Stomach (tissue), 9 donors: ENCODE data around the gene ITPRIPL2. TPM values are rescaled to one million over a fixed set of nuclear protein-coding genes. Genes with fewer than 3 reads are reported as not detected.

Source experiments
- DNase-seq, 2 donors: peaks; one replicate each; pipeline versions ENCODE4 v3.0.0 to v3.0.0-alpha.2; 2013 to 2019
- H3K27ac ChIP-seq, 5 donors: fragments of 200-600 bp in 4 of 5; sonication (generic) in 4 of 5; one replicate each; pipeline ENCODE4 v1.5.1; 2013 to 2019; ENCODE audit warnings: mild to moderate bottlenecking in 1 of 5, moderate library complexity in 1 of 5
- H3K27me3 ChIP-seq, 3 donors: fragments of 200-600 bp; sonication (generic); one replicate each; pipeline ENCODE4 v1.5.1; 2017 to 2019; ENCODE audit warnings: mixed run types in 1 of 3
- H3K36me3 ChIP-seq, 4 donors: fragments of 200-600 bp; sonication (generic); 1 replicate in 3 of 4; 2 replicates in 1 of 4; pipeline ENCODE4 v1.5.1; 2016 to 2019
- H3K4me1 ChIP-seq, 4 donors: fragments of 200-600 bp; sonication (generic); one replicate each; pipeline ENCODE4 v1.5.1; 2016 to 2019
- H3K4me3 ChIP-seq, 4 donors: fragments of 200-600 bp; sonication (generic) in 3 of 4; one replicate each; pipeline ENCODE4 v1.5.1; 2016 to 2019; ENCODE audit warnings: mild to moderate bottlenecking in 1 of 4
- H3K9me3 ChIP-seq, 4 donors: fragments of 200-600 bp; sonication (generic); one replicate each; pipeline ENCODE4 v1.5.1; 2016 to 2019
- EP300 ChIP-seq: sonication (generic); formaldehyde crosslinking; IDR thresholded peaks from one replicate; pipeline ENCODE4 v1.6.1; 2017; ENCODE audit warnings: antibody characterized with exemption
- POLR2A ChIP-seq, 4 donors: fragments of 450-650 bp; IDR thresholded peaks; one replicate each; pipeline ENCODE4 v1.6.1; 2016; ENCODE audit warnings: antibody characterized with exemption in 4 of 4, control low read depth in 2 of 4, mild to moderate bottlenecking in 1 of 4, moderate library complexity in 1 of 4
- POLR2AphosphoS5 ChIP-seq, 3 donors: sonication (generic); formaldehyde crosslinking; IDR thresholded peaks; one replicate each; pipeline ENCODE4 v1.6.1; 2016; ENCODE audit warnings: antibody characterized with exemption in 3 of 3
- WGBS, 5 donors: extraction: QIAGEN DNeasy Blood & Tissue Kit in 3 of 5; methylation state at CpG; one replicate each; pipeline versions ENCODE4 v1.1.5 to v1.1.7; 2013 to 2018; 5-methylcytosine and 5-hydroxymethylcytosine counted together
- intact Hi-C: fragments of 100-400 bp; cut with DNase I; formaldehyde crosslinking; loops from one replicate; pipeline ENCODE4 v1.15.1; 2023; ENCODE audit warnings: low total_unique reads
- polyA plus RNA-seq, 3 donors: library from polyadenylated mRNA; stranded (reverse); fragments of 200-250 nt; gene quantifications; one replicate each; pipeline ENCODE4 v1.2.3, GENCODE V29; 2013
- total RNA-seq, 5 donors: library from RNA; depleted of rRNA; stranded (reverse); fragments of >200 nt; gene quantifications; one replicate each; pipeline versions ENCODE4 v1.1.0 to v1.2.3, GENCODE V29; 2014 to 2016
- TF ChIP-seq, protein P1 (sequence below), 7 experiments: fragments of 450-650 bp in 4 of 7; fragments of 200-600 bp in 3 of 7; sonication (generic) in 3 of 7; IDR thresholded peaks; one replicate each; pipeline ENCODE4 v1.5.1; 2016 to 2019; ENCODE audit warnings: antibody characterized with exemption in 7 of 7, control low read depth in 2 of 7, mild to moderate bottlenecking in 1 of 7
- donor health status: healthy with polysubstance abuse.
- donor health status: Bipolar disorder and iron deficiency.
- donor health status: healthy.

ITPRIPL2 gene
- total and polyA plus RNA-seq, 8 donors = 7.6 to 48.7 (median 21.6) TPM

DNA sequence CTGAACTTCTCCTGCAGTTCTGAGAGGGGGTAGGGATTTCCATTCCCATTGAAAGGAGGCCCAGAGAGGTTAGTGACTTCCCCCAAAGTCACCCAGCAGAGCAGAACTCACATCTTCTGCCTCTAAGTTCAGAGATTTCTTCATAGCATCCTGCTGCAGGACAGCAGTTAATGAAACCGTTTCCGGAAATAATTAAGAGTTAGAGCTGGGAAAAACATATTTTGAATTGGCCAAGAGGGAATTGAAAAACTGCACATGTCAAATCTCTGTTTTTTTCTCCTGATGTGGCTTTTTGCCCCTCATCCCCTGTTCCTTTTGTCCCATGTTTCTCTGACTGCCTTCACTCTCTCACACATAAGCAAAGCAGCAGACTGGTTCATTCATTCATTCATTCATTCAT lies 26.6 kb downstream of the ITPRIPL2 start:
- Histone ChIP-seq H3K4me3 (no peak overlapping the region), H3K4me1 (peaks cover 15 to 42% (median 24%) of the 10 kb centered on the region in 4 donors), H3K9me3 (no peaks in the 10 kb centered on the region), H3K36me3 (no peaks in the 10 kb centered on the region), H3K27ac (no peak overlapping the region), H3K27me3 (no peaks in the 10 kb centered on the region)
- 61 to 80% (median 69%) methylated on average over 2 of the region's 2 CpGs for WGBS, 5 donors
- TF ChIP-seq, protein P1, sequence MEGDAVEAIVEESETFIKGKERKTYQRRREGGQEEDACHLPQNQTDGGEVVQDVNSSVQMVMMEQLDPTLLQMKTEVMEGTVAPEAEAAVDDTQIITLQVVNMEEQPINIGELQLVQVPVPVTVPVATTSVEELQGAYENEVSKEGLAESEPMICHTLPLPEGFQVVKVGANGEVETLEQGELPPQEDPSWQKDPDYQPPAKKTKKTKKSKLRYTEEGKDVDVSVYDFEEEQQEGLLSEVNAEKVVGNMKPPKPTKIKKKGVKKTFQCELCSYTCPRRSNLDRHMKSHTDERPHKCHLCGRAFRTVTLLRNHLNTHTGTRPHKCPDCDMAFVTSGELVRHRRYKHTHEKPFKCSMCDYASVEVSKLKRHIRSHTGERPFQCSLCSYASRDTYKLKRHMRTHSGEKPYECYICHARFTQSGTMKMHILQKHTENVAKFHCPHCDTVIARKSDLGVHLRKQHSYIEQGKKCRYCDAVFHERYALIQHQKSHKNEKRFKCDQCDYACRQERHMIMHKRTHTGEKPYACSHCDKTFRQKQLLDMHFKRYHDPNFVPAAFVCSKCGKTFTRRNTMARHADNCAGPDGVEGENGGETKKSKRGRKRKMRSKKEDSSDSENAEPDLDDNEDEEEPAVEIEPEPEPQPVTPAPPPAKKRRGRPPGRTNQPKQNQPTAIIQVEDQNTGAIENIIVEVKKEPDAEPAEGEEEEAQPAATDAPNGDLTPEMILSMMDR (IDR thresholded peaks at IDR 0.05) = no peak
- TF ChIP-seq POLR2AphosphoS5 (IDR thresholded peaks at IDR 0.05) (no peak), EP300 (no peak)
- intact Hi-C loops = no loop called here
- DNase-seq = no peak

DNA sequence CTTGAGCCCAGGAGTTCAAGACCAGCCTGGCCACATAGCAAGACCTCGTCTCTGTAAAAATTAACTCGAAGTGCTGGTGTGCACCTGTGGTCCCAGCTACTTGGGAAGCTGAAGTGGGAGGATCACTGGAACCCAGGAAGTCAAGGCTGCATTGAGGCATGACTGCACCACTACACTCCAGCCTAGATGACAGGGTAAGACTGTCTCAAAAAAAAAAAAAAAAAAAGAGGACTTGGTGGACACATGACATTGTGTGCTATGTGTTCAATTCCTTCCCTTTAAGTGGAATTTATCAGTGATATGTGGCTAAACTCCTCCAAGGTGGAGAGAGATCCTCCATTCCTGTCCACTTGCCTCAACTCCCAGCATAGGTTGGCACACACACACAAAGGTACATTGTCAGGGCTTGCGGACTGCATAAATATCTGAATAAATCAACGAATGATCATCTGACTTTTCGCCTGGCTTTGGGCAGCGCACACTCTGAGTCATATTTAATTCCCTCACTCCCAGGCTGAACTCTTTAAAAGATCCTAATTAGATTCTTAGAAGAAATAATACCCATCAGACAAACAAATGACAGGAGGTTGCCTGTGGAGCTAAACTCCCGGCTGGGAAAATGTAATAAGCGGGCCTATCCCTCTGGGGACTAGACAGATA lies 29.3 kb downstream of the ITPRIPL2 start:
- Histone ChIP-seq H3K36me3 (no peaks in the 10 kb centered on the region), H3K9me3 (peaks cover 0 to 6% (median 0%) of the 10 kb centered on the region in 4 donors), H3K27ac (no peak overlapping the region), H3K4me1 (peaks cover 0 to 16% (median 6%) of the 10 kb centered on the region in 4 donors), H3K4me3 (no peak overlapping the region), H3K27me3 (no peaks in the 10 kb centered on the region)
- TF ChIP-seq, protein P1 (IDR thresholded peaks at IDR 0.05) = no peak
- TF ChIP-seq POLR2A (IDR thresholded peaks at IDR 0.05) = no peak
- no peak for TF ChIP-seq EP300
- no peak for TF ChIP-seq POLR2AphosphoS5 (IDR thresholded peaks at IDR 0.05)
- no peak for DNase-seq
- 68 to 84% (median 82%) methylated on average over 8 of the region's 8 CpGs for WGBS, 5 donors
- intact Hi-C loops = no loop called here

DNA sequence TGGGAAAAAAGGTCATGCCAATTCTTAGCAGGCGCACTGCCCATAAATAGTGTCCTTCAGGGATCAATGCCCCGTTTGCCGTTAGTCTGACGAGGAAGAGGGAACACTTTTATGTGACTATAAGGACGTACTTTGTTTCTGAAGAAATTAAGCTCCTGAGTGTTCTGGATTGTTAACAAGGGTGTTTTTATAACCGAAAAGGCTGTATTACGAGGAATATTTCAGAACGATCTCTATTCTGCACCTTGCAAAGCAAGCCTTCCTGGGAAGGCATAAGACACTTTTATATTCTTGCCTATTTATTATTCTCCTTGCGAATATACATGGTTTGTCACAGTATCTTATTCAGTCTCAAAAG lies 29.8 kb downstream of the ITPRIPL2 start:
- Histone ChIP-seq H3K27me3 (no peaks in the 10 kb centered on the region), H3K9me3 (peaks cover 0 to 9% (median 0%) of the 10 kb centered on the region in 4 donors), H3K27ac (no peak overlapping the region), H3K36me3 (no peaks in the 10 kb centered on the region), H3K4me1 (peaks cover 0 to 11% (median 5%) of the 10 kb centered on the region in 4 donors), H3K4me3 (no peak overlapping the region)
- intact Hi-C loops = no loop called here
- DNase-seq = no peak
- WGBS, 5 donors = 78 to 90% (median 83%) methylated on average over 9 of the region's 9 CpGs
- TF ChIP-seq, protein P1 (IDR thresholded peaks at IDR 0.05) = no peak
- TF ChIP-seq EP300 (no peak), POLR2A (IDR thresholded peaks at IDR 0.05) (no peak), POLR2AphosphoS5 (IDR thresholded peaks at IDR 0.05) (no peak)

DNA sequence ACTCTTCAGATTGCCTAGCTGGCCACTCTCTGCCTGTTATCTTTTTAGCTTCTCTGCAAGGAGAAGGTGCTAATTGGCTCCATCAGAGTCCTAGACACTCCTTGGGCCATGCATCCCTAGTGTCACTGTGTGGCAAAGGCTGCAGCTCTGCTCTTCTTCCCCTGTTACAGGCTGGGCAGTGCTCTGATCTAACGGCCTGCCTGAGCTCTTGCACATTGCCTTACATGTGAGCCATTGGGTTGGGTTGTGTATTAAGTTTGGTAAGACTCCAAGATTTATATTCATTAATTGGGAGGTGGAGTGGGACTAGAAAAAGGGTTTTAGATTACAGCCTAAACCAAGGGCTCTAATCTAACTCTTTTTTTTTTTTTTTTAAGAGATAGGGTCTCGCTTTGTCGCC lies 31.2 kb downstream of the ITPRIPL2 start:
- Histone ChIP-seq H3K27me3 (no peaks in the 10 kb centered on the region), H3K27ac (no peak overlapping the region), H3K9me3 (peaks cover 0 to 9% (median 0%) of the 10 kb centered on the region in 4 donors), H3K4me3 (no peak overlapping the region), H3K4me1 (peaks cover 0 to 7% (median 0%) of the 10 kb centered on the region in 4 donors), H3K36me3 (no peaks in the 10 kb centered on the region)
- TF ChIP-seq, protein P1 (IDR thresholded peaks at IDR 0.05) = no peak
- no peak for TF ChIP-seq EP300
- no peak for TF ChIP-seq POLR2A (IDR thresholded peaks at IDR 0.05)
- no peak for TF ChIP-seq POLR2AphosphoS5 (IDR thresholded peaks at IDR 0.05)
- no peak for DNase-seq
- 43 to 72% (median 61%) methylated on average over 3 of the region's 3 CpGs for WGBS, 5 donors
- intact Hi-C loops = no loop called here
